Dendritic cell treated with granulocyte-macrophage colony-stimulating factor and Interleukin-4, amounts not matched to agents 40 ng/mL and 50 ng/mL, for 4 days (primary cell): Measurements from ENCODE around the gene GMPR2.
A peak's percentile ranks its signal among the peaks of the same experiment; 100 is the strongest.

Experiments
- H3K27ac Mint-ChIP-seq: one replicate; pipeline ENCODE4 v1.8.0; 2022; ENCODE audit warnings: mild to moderate bottlenecking, mixed read lengths
- H3K27me3 Mint-ChIP-seq: one replicate; pipeline ENCODE4 v1.8.0; 2022; ENCODE audit warnings: mild to moderate bottlenecking, mixed read lengths
- H3K36me3 Mint-ChIP-seq: one replicate; pipeline ENCODE4 v1.8.0; 2022; ENCODE audit warnings: low read depth, mixed read lengths
- H3K4me1 Mint-ChIP-seq: one replicate; pipeline ENCODE4 v1.8.0; 2022; ENCODE audit warnings: low read depth, mixed read lengths
- H3K4me3 Mint-ChIP-seq: one replicate; pipeline ENCODE4 v1.8.0; 2022; ENCODE audit warnings: mild to moderate bottlenecking, moderate library complexity, mixed read lengths
- H3K9me3 Mint-ChIP-seq: one replicate; pipeline ENCODE4 v1.8.0; 2022; ENCODE audit warnings: mixed read lengths
- intact Hi-C: fragments of 100-400 bp; cut with micrococcal nuclease; formaldehyde crosslinking; loops from one replicate; pipeline ENCODE4 v1.15.0; 2022

The GMPR2 gene

GRCh38 chr14:24279301-24280186 lies 46.8 kb downstream of the GMPR2 start:
- no peak overlapping the region for H3K4me3 Mint-ChIP-seq
- H3K9me3 Mint-ChIP-seq: no peaks in the 10 kb centered on the region
- intact Hi-C loops: loop anchor here (1.0 kb wide), 1 partner anchor 18 kb away; no protein-coding TSS in a partner anchor
- H3K4me1 Mint-ChIP-seq: peaks cover 87% of the 10 kb centered on the region
- H3K27me3 Mint-ChIP-seq: no peaks in the 10 kb centered on the region
- H3K27ac Mint-ChIP-seq: peak overlapping the region; percentile 86
- H3K36me3 Mint-ChIP-seq: peaks cover 8% of the 10 kb centered on the region

GRCh38 chr14:24280797-24281460 lies 48.2 kb downstream of the GMPR2 start:
- no peaks in the 10 kb centered on the region for H3K9me3 Mint-ChIP-seq
- peak overlapping the region; percentile 86 for H3K27ac Mint-ChIP-seq
- H3K4me1 Mint-ChIP-seq: peaks cover 79% of the 10 kb centered on the region
- H3K27me3 Mint-ChIP-seq: no peaks in the 10 kb centered on the region
- no peak overlapping the region for H3K4me3 Mint-ChIP-seq
- intact Hi-C loops: no loop called here
- H3K36me3 Mint-ChIP-seq: peaks cover 8% of the 10 kb centered on the region

GRCh38 chr14:24281636-24282035 lies 48.9 kb downstream of the GMPR2 start:
- Mint-ChIP-seq H3K9me3 (no peaks in the 10 kb centered on the region), H3K4me1 (peaks cover 74% of the 10 kb centered on the region), H3K27me3 (no peaks in the 10 kb centered on the region), H3K36me3 (peaks cover 8% of the 10 kb centered on the region), H3K27ac (peak overlapping the region; percentile 86), H3K4me3 (no peak overlapping the region)
- intact Hi-C loops: no loop called here

GRCh38 chr14:24282736-24283135 lies 50.0 kb downstream of the GMPR2 start:
- Mint-ChIP-seq H3K4me1 (peaks cover 68% of the 10 kb centered on the region), H3K9me3 (no peaks in the 10 kb centered on the region), H3K27me3 (no peaks in the 10 kb centered on the region), H3K36me3 (peaks cover 8% of the 10 kb centered on the region), H3K4me3 (no peak overlapping the region), H3K27ac (peak overlapping the region; percentile 86)
- intact Hi-C loops: no loop called here

- Mint-ChIP-seq H3K9me3 (no peaks in the 10 kb centered on the region), H3K36me3 (no peaks in the 10 kb centered on the region), H3K4me1 (peaks cover 62% of the 10 kb centered on the region), H3K27me3 (no peaks in the 10 kb centered on the region), H3K27ac (peak overlapping the region; percentile 73), H3K4me3 (no peak overlapping the region)
- intact Hi-C loops: no loop called here
Measured at GRCh38 chr14:24283796-24284460, 51.2 kb downstream of the GMPR2 start.

GRCh38 chr14:24284501-24285035 lies 51.8 kb downstream of the GMPR2 start:
- Mint-ChIP-seq H3K36me3 (peaks cover 6% of the 10 kb centered on the region), H3K27ac (peak overlapping the region; percentile 73), H3K4me3 (no peak overlapping the region), H3K9me3 (no peaks in the 10 kb centered on the region), H3K4me1 (peaks cover 56% of the 10 kb centered on the region), H3K27me3 (no peaks in the 10 kb centered on the region)
- intact Hi-C loops: no loop called here

- Mint-ChIP-seq H3K27ac (peak overlapping the region; percentile 73), H3K4me1 (peaks cover 48% of the 10 kb centered on the region), H3K9me3 (no peaks in the 10 kb centered on the region), H3K36me3 (peaks cover 14% of the 10 kb centered on the region), H3K4me3 (no peak overlapping the region), H3K27me3 (no peaks in the 10 kb centered on the region)
- intact Hi-C loops: no loop called here
Measured at GRCh38 chr14:24285351-24285750, 52.6 kb downstream of the GMPR2 start.

GRCh38 chr14:24286996-24287395 lies 54.3 kb downstream of the GMPR2 start:
- Mint-ChIP-seq H3K27me3 (no peaks in the 10 kb centered on the region), H3K4me1 (peaks cover 31% of the 10 kb centered on the region), H3K36me3 (peaks cover 30% of the 10 kb centered on the region), H3K27ac (peak overlapping the region; percentile 23), H3K9me3 (no peaks in the 10 kb centered on the region), H3K4me3 (no peak overlapping the region)
- intact Hi-C loops: no loop called here
